Upper lobe of left lung (tissue), 6 donors: ENCODE data around the gene ARID3C. TPM values are rescaled to one million over a fixed set of nuclear protein-coding genes. Genes with fewer than 3 reads are reported as not detected.

Source experiments
- ATAC-seq, 2 donors: fragments of 200-7000 bp; cut with Tn5 transposase; one replicate each; pipeline ENCODE4 v1.9.1; 2022; ENCODE audit warnings: mild to moderate bottlenecking in 2 of 2, moderate library complexity in 2 of 2; ENCODE audit not compliant: low FRiP score in 2 of 2
- DNase-seq, 2 donors: peaks; one replicate each; pipeline ENCODE4 v3.0.0-alpha.2; 2019 to 2020
- H3K27ac ChIP-seq, 4 donors: fragments of 200-600 bp; sonication (generic); one replicate each; pipeline ENCODE4 v1.5.1; 2016 to 2019
- H3K27me3 ChIP-seq, 4 donors: fragments of 200-600 bp; sonication (generic); one replicate each; pipeline ENCODE4 v1.5.1; 2017 to 2019
- H3K36me3 ChIP-seq, 4 donors: fragments of 200-600 bp; sonication (generic); one replicate each; pipeline ENCODE4 v1.5.1; 2016 to 2019
- H3K4me1 ChIP-seq, 4 donors: fragments of 200-600 bp; sonication (generic); one replicate each; pipeline ENCODE4 v1.5.1; 2018 to 2019
- H3K4me3 ChIP-seq, 4 donors: fragments of 200-600 bp; sonication (generic); one replicate each; pipeline ENCODE4 v1.5.1; 2017 to 2019; ENCODE audit warnings: mild to moderate bottlenecking in 2 of 4, moderate library complexity in 1 of 4
- H3K9me3 ChIP-seq, 4 donors: fragments of 200-600 bp; sonication (generic); one replicate each; pipeline ENCODE4 v1.5.1; 2018 to 2019
- CTCF ChIP-seq, 6 experiments: fragments of 450-650 bp in 4 of 6; fragments of 200-600 bp in 2 of 6; sonication (generic) in 2 of 6; IDR thresholded peaks; one replicate each; pipeline ENCODE4 v1.5.1; 2016 to 2019; ENCODE audit warnings: antibody characterized with exemption in 6 of 6
- EP300 ChIP-seq, 4 donors: sonication (generic); formaldehyde crosslinking; IDR thresholded peaks; one replicate each; pipeline ENCODE4 v1.5.1; 2017; ENCODE audit warnings: antibody characterized with exemption in 4 of 4, control low read depth in 2 of 4
- POLR2A ChIP-seq, 4 donors: fragments of 450-650 bp; IDR thresholded peaks; one replicate each; pipeline ENCODE4 v1.5.1; 2016 to 2017; ENCODE audit warnings: antibody characterized with exemption in 4 of 4, mild to moderate bottlenecking in 2 of 4
- POLR2AphosphoS5 ChIP-seq, 2 donors: sonication (generic); formaldehyde crosslinking; IDR thresholded peaks; one replicate each; pipeline ENCODE4 v1.5.1; 2017; ENCODE audit warnings: antibody characterized with exemption in 2 of 2
- WGBS, 2 donors: methylation state at CpG; one replicate each; pipeline ENCODE4 v1.1.5; 2017 to 2018; 5-methylcytosine and 5-hydroxymethylcytosine counted together
- total RNA-seq, 6 donors: library from RNA; depleted of rRNA in 4 of 6; stranded (reverse); fragments of >200 nt in 4 of 6; gene quantifications; one replicate each; pipeline versions ENCODE4 v1.1.0 to v1.2.1, GENCODE V29; 2016 to 2021
- donor health status: DM: no; HTN: no; CAD: no; lungs with moderate emphysema.
- donor health status: DM: no; HTN: yes; CAD: no; lungs with severe emphysema.

Gene ARID3C
- total RNA-seq, 6 donors from 2014 or later, result not detected

DNA sequence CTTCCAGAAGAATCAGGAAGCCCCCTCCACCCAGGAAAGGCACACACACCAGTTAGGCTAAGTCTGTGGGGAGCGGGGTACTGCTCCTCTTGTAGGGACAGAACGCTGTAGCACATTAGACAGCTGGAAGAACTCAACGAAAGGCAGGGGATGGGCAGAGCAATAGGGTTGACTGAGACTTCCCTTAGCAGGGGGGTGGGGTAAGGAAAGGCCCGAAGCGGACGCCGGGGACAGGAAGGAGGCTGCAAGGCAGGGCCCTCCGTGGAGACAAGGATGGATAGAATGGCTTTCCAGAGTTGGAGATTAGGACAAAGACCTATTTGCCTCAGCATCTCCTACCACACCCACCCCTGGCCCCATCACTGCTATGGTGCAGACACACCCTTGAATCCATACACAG, 53.6 kb downstream of the ARID3C start:
- ATAC-seq (no peak), DNase-seq (no peak)
- Histone ChIP-seq H3K36me3 (no peaks in the 10 kb centered on the region), H3K9me3 (no peaks in the 10 kb centered on the region), H3K27me3 (peaks cover 0 to 27% (median 15%) of the 10 kb centered on the region in 4 donors), H3K27ac (no peak overlapping the region), H3K4me1 (peaks cover 9 to 21% (median 11%) of the 10 kb centered on the region in 4 donors), H3K4me3 (no peak overlapping the region)
- no peak for TF ChIP-seq EP300 (IDR thresholded peaks at IDR 0.05)
- 35 to 44% methylated on average over 8 of the region's 8 CpGs for WGBS, 2 donors

DNA sequence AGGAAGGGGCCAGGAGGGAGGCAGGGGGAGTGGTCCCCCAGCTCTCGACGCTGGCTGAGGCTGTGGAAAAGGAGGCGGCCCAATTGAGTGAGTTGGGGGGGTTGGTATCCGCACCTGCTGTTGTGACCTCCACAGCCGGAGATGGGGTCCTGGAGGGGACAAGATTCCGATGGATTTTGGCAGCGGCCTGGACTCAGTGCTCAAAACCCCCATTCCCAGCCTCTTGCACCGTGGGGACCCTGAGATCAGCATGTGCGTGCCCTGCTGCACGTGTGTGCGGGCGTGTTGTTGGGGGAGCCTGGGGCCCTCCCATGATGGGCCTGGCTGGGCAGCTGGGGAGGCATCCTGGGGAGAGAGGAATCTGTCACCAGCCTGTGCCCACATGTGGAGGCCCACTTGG, 54.3 kb downstream of the ARID3C start:
- 90 to 91% methylated on average over 7 to 12 of the region's 12 CpGs for WGBS, 2 donors
- Histone ChIP-seq H3K27me3 (peaks cover 0 to 27% (median 15%) of the 10 kb centered on the region in 4 donors), H3K9me3 (no peaks in the 10 kb centered on the region), H3K4me3 (no peak overlapping the region), H3K36me3 (no peaks in the 10 kb centered on the region), H3K27ac (no peak overlapping the region), H3K4me1 (peaks cover 9 to 21% (median 11%) of the 10 kb centered on the region in 4 donors)
- no peak for DNase-seq
- no peak for ATAC-seq
- TF ChIP-seq EP300 (IDR thresholded peaks at IDR 0.05) (no peak), POLR2AphosphoS5 (IDR thresholded peaks at IDR 0.05) (no peak), CTCF (IDR thresholded peaks at IDR 0.05) (no peak), POLR2A (IDR thresholded peaks at IDR 0.05) (no peak)

GRCh38 chr9:34573599-34574325, 55.1 kb downstream of the ARID3C start:
- H3K36me3 ChIP-seq, result no peaks in the 10 kb centered on the region
- H3K4me1 ChIP-seq, result peaks cover 9 to 17% (median 11%) of the 10 kb centered on the region in 4 donors
- TF ChIP-seq EP300 (IDR thresholded peaks at IDR 0.05) (no peak), POLR2AphosphoS5 (IDR thresholded peaks at IDR 0.05) (no peak), CTCF (IDR thresholded peaks at IDR 0.05) (no peak), POLR2A (IDR thresholded peaks at IDR 0.05) (no peak)
- H3K27me3 ChIP-seq, result peaks cover 0 to 22% (median 12%) of the 10 kb centered on the region in 4 donors
- no peak overlapping the region for H3K27ac ChIP-seq
- ATAC-seq (no peak), DNase-seq (no peak)
- H3K9me3 ChIP-seq, result no peaks in the 10 kb centered on the region
- 84 to 92% methylated on average over 10 to 16 of the region's 17 CpGs for WGBS, 2 donors
- no peak overlapping the region for H3K4me3 ChIP-seq

GRCh38 chr9:34572628-34573027, 56.2 kb downstream of the ARID3C start:
- peaks cover 0 to 11% (median 2%) of the 10 kb centered on the region in 4 donors for H3K27me3 ChIP-seq
- peaks cover 2 to 5% (median 3%) of the 10 kb centered on the region in 4 donors for H3K4me1 ChIP-seq
- TF ChIP-seq EP300 (IDR thresholded peaks at IDR 0.05) (no peak), POLR2AphosphoS5 (IDR thresholded peaks at IDR 0.05) (no peak), CTCF (IDR thresholded peaks at IDR 0.05) (no peak), POLR2A (IDR thresholded peaks at IDR 0.05) (no peak)

DNA sequence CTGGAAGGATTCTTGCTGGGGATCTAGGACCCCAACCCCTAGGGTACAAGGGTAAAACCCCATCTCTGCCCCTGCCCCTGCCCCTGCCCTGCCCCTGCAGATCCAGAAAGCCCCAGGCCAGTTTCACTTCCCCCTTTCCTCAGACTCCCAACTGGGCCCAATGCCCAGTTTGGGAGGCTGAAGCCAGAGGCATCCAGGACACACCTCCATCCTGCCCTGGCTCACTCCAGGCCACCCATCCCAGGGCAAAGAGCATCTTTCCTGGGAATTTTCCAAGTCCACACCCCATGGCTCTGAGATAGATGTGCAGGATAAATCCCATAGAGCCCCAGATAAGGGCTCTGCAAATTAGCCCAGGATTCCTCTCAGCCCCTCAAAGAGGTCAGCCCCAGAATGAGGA, 56.8 kb downstream of the ARID3C start:
- no peaks in the 10 kb centered on the region for H3K36me3 ChIP-seq
- ATAC-seq, result no peak
- TF ChIP-seq CTCF (IDR thresholded peaks at IDR 0.05) (no peak), POLR2AphosphoS5 (IDR thresholded peaks at IDR 0.05) (no peak), EP300 (IDR thresholded peaks at IDR 0.05) (no peak), POLR2A (IDR thresholded peaks at IDR 0.05) (no peak)
- no peak overlapping the region for H3K27ac ChIP-seq
- peaks cover 0 to 6% (median 0%) of the 10 kb centered on the region in 4 donors for H3K27me3 ChIP-seq
- H3K9me3 ChIP-seq, result no peaks in the 10 kb centered on the region
- no peaks in the 10 kb centered on the region for H3K4me1 ChIP-seq
- no peak for DNase-seq
- H3K4me3 ChIP-seq, result no peak overlapping the region

More at GRCh38 chr9:34572628-34573027, 56.2 kb downstream of the ARID3C start:
- no peaks in the 10 kb centered on the region for H3K36me3 ChIP-seq
- no peak for ATAC-seq
- no peak for DNase-seq
- 78 to 94% methylated on average over 5 to 6 of the region's 6 CpGs for WGBS, 2 donors
- no peaks in the 10 kb centered on the region for H3K9me3 ChIP-seq
- no peak overlapping the region for H3K27ac ChIP-seq
- H3K4me3 ChIP-seq, result no peak overlapping the region
